GM12878 (cell line): ENCODE data around the gene ACOT12.

Experiments
- CTCF ChIP-seq, 3 experiments: IDR thresholded peaks in 2 of 3; conservative IDR thresholded peaks in 1 of 3; 2 replicates each; pipeline ENCODE4 v1.5.1; 2011; ENCODE audit warnings: low read depth in 3 of 3, low read length in 3 of 3, mild to moderate bottlenecking in 3 of 3, control low read depth in 2 of 3, moderate library complexity in 2 of 3, inconsistent platforms in 1 of 3, mixed read lengths in 1 of 3; ENCODE audit not compliant: control insufficient read depth in 2 of 3, insufficient read depth in 1 of 3; ENCODE audit errors: extremely low read depth in 1 of 3
- REST ChIP-seq: IDR thresholded peaks from 2 replicates; pipeline ENCODE4 v1.6.1; 2012; ENCODE audit warnings: mild to moderate bottlenecking, low read depth, low read length
- TAF1 ChIP-seq: IDR thresholded peaks from 2 replicates; pipeline ENCODE4 v1.6.1; 2011; ENCODE audit warnings: mild to moderate bottlenecking, low read depth, low read length, borderline replicate concordance

- no peak for TF ChIP-seq CTCF (IDR thresholded peaks at IDR 0.05 in 2 of 3, conservative IDR thresholded peaks at IDR 0.05 in 1 of 3; ENCODE audit: control insufficient read depth in 2 of 3, extremely low read depth in 1 of 3, insufficient read depth in 1 of 3, low read depth in 3 of 3, low read length in 3 of 3)
- no peak for TF ChIP-seq TAF1
- no peak for TF ChIP-seq REST
These were observed 96.4 kb downstream of the ACOT12 start for GRCh38 chr5:81297531-81297930.
